ENCODE results near the gene AFDN.

DNA sequence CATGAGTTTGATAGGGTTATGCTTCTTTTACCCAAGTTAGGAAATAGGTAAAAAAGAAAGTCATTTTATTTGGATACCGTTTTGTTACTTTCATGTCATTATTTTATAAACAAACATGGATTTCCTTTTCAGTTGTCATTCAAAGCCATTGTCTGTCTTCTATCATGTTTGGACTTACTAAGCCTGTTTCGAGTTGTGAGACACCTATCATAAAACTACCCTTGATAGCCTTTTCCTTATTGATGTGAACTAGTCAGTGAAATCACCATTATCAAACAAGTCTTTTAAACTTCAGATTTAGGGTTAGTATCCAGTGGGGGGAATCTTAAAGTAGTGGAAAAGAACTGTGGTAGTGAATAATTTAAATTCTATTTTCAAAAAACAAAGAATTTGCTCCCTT lies 85.8 kb downstream of the AFDN start:
- TF ChIP-seq, protein P1, sequence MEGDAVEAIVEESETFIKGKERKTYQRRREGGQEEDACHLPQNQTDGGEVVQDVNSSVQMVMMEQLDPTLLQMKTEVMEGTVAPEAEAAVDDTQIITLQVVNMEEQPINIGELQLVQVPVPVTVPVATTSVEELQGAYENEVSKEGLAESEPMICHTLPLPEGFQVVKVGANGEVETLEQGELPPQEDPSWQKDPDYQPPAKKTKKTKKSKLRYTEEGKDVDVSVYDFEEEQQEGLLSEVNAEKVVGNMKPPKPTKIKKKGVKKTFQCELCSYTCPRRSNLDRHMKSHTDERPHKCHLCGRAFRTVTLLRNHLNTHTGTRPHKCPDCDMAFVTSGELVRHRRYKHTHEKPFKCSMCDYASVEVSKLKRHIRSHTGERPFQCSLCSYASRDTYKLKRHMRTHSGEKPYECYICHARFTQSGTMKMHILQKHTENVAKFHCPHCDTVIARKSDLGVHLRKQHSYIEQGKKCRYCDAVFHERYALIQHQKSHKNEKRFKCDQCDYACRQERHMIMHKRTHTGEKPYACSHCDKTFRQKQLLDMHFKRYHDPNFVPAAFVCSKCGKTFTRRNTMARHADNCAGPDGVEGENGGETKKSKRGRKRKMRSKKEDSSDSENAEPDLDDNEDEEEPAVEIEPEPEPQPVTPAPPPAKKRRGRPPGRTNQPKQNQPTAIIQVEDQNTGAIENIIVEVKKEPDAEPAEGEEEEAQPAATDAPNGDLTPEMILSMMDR (IDR thresholded peaks at IDR 0.05) = no peak
- TF ChIP-seq POLR2A (IDR thresholded peaks at IDR 0.05) (no peak), POLR2AphosphoS5 (IDR thresholded peaks at IDR 0.05) (no peak)

Measured in suprapubic skin (tissue), 4 donors.